IMR-90 (cell line): ENCODE results near the gene CKB. TPM values are rescaled to one million over a fixed set of nuclear protein-coding genes. Genes with fewer than 3 reads are reported as not detected.

Experiments used
- ATAC-seq: fragments of 200-7000 bp; cut with Tn5 transposase; 2 replicates; pipeline ENCODE4 v1.9.1; 2020; ENCODE audit warnings: low read depth, mild to moderate bottlenecking, moderate library complexity
- BruUV-seq: library from RNA; stranded (reverse); fragments of 400-500 nt; replicated peaks from 2 replicates; lab custom pipeline; 2021; lab: Mats Ljungman, UMichigan
- CTCF ChIA-PET: fragments of 300-600 bp; formaldehyde crosslinking; extraction: SDS; loops from one replicate; lab custom pipeline; 2021; ENCODE audit warnings: antibody characterized with exemption; lab: Yijun Ruan, JAX
- POLR2A ChIA-PET: fragments of 300-600 bp; sonication (Branson Sonifier 250); formaldehyde crosslinking; loops from one replicate; lab custom pipeline; 2022; ENCODE audit warnings: antibody characterized with exemption; ENCODE audit not compliant: unreplicated experiment; lab: Charles Lee
- DNase-seq: peaks from one replicate; pipeline ENCODE4 v3.0.0; 2013
- H2AFZ ChIP-seq: replicated peaks from 2 replicates; pipeline ENCODE3; 2013; ENCODE audit warnings: low read length, mild to moderate bottlenecking; ENCODE audit not compliant: poor library complexity
- H2AK5ac ChIP-seq: 2 replicates; pipeline ENCODE4 v1.6.1; 2013; ENCODE audit warnings: low read depth, low read length, inconsistent platforms
- H2AK9ac ChIP-seq: replicated peaks from 2 replicates; pipeline ENCODE3; 2013; ENCODE audit warnings: mild to moderate bottlenecking, low read depth, low read length, moderate library complexity; ENCODE audit not compliant: poor library complexity
- H2BK120ac ChIP-seq: 2 replicates; pipeline ENCODE4 v1.6.1; 2013; ENCODE audit warnings: low read depth, low read length, inconsistent platforms
- H2BK15ac ChIP-seq: 3 replicates; pipeline ENCODE4 v1.6.1; 2013; ENCODE audit warnings: low read depth, low read length, inconsistent platforms
- H2BK20ac ChIP-seq: 2 replicates; pipeline ENCODE4 v1.6.1; 2013; ENCODE audit warnings: low read depth, mild to moderate bottlenecking, inconsistent platforms, low read length, moderate library complexity
- H2BK5ac ChIP-seq: 2 replicates; pipeline ENCODE4 v1.6.1; 2013; ENCODE audit warnings: mild to moderate bottlenecking, low read depth, low read length, inconsistent platforms; ENCODE audit not compliant: poor library complexity, severe bottlenecking
- H3K14ac ChIP-seq: replicated peaks from 2 replicates; pipeline ENCODE4 v1.6.1; 2013; ENCODE audit warnings: low read depth, low read length, inconsistent platforms
- H3K18ac ChIP-seq: 2 replicates; pipeline ENCODE4 v1.6.1; 2013; ENCODE audit warnings: low read depth, low read length, control low read depth
- H3K23ac ChIP-seq: 2 replicates; pipeline ENCODE4 v1.6.1; 2013; ENCODE audit warnings: low read depth, low read length, inconsistent platforms
- H3K27ac ChIP-seq: 2 replicates; pipeline ENCODE4 v1.5.1; 2013; ENCODE audit warnings: mild to moderate bottlenecking, control low read depth, low read length; ENCODE audit not compliant: insufficient read depth
- H3K27me3 ChIP-seq: 2 replicates; pipeline ENCODE4 v1.6.1; 2013; ENCODE audit warnings: low read length; ENCODE audit not compliant: control insufficient read depth, insufficient read depth
- H3K36me3 ChIP-seq: 2 replicates; pipeline ENCODE4 v1.6.1; 2013; ENCODE audit warnings: low read length, mixed read lengths; ENCODE audit not compliant: control insufficient read depth, insufficient read depth
- H3K4ac ChIP-seq: 2 replicates; pipeline ENCODE4 v1.6.1; 2013; ENCODE audit warnings: low read depth, low read length, inconsistent platforms
- H3K4me1 ChIP-seq: 2 replicates; pipeline ENCODE4 v1.6.1; 2013; ENCODE audit warnings: low read length, mixed read lengths; ENCODE audit not compliant: control insufficient read depth, insufficient read depth
- H3K4me2 ChIP-seq: 2 replicates; pipeline ENCODE4 v1.6.1; 2013; ENCODE audit warnings: low read depth, mild to moderate bottlenecking, control low read depth, low read length, moderate library complexity
- H3K4me3 ChIP-seq: 2 replicates; pipeline ENCODE4 v1.5.1; 2013; ENCODE audit warnings: low read depth, mild to moderate bottlenecking, control low read depth, low read length, moderate library complexity; ENCODE audit not compliant: insufficient read depth
- H3K56ac ChIP-seq: 2 replicates; pipeline ENCODE4 v1.6.1; 2013; ENCODE audit warnings: low read length, inconsistent platforms; ENCODE audit not compliant: insufficient read depth; ENCODE audit errors: extremely low read depth
- H3K79me1 ChIP-seq, 2 experiments: 2 replicates each; pipeline ENCODE4 v1.6.1; 2013; ENCODE audit warnings: low read length in 2 of 2, inconsistent platforms in 1 of 2, low read depth in 1 of 2
- H3K9ac ChIP-seq: 2 replicates; pipeline ENCODE4 v1.6.1; 2013; ENCODE audit warnings: low read depth, low read length, control low read depth
- H3K9me1 ChIP-seq: 2 replicates; pipeline ENCODE4 v1.6.1; 2013; ENCODE audit warnings: low read length, inconsistent platforms; ENCODE audit not compliant: insufficient read depth
- H3K9me3 ChIP-seq: 2 replicates; pipeline ENCODE4 v1.6.1; 2013; ENCODE audit warnings: low read length; ENCODE audit not compliant: control insufficient read depth, insufficient read depth
- H4K20me1 ChIP-seq: 2 replicates; pipeline ENCODE4 v1.6.1; 2013; ENCODE audit warnings: low read length, inconsistent platforms; ENCODE audit not compliant: insufficient read depth
- H4K5ac ChIP-seq: 2 replicates; pipeline ENCODE4 v1.6.1; 2013; ENCODE audit warnings: mild to moderate bottlenecking, low read depth, low read length, control low read depth
- H4K8ac ChIP-seq, 2 experiments: 2 replicates each; pipeline ENCODE4 v1.6.1; 2013; ENCODE audit warnings: low read depth in 2 of 2, low read length in 2 of 2, control low read depth in 1 of 2, inconsistent platforms in 1 of 2
- H4K91ac ChIP-seq: 2 replicates; pipeline ENCODE4 v1.6.1; 2013; ENCODE audit warnings: low read depth, low read length, inconsistent platforms; ENCODE audit not compliant: insufficient read depth
- BHLHE40 ChIP-seq: fragments of 150-350 bp; IDR thresholded peaks from 2 replicates; pipeline ENCODE4 v1.6.1; 2016; ENCODE audit warnings: mild to moderate bottlenecking, low read depth, low read length
- CHD1 ChIP-seq: IDR thresholded peaks from 2 replicates; pipeline ENCODE4 v1.6.1; 2012; ENCODE audit warnings: low read depth, low read length, improper control_type of control experiment
- FOS ChIP-seq: fragments of 150-350 bp; IDR thresholded peaks from 2 replicates; pipeline ENCODE4 v1.6.1; 2016; ENCODE audit warnings: low read depth, low read length
- MAFK ChIP-seq: IDR thresholded peaks from 2 replicates; pipeline ENCODE4 v1.6.1; 2012; ENCODE audit warnings: low read depth, low read length, improper control_type of control experiment
- NFE2L2 ChIP-seq: fragments of 150-350 bp; IDR thresholded peaks from 2 replicates; pipeline ENCODE4 v1.6.1; 2016; ENCODE audit warnings: low read depth, mild to moderate bottlenecking, low read length
- POLR2A ChIP-seq: IDR thresholded peaks from 2 replicates; pipeline ENCODE4 v1.6.1; 2012; ENCODE audit warnings: mild to moderate bottlenecking, low read depth, low read length
- RAD21 ChIP-seq: IDR thresholded peaks from 2 replicates; pipeline ENCODE4 v1.6.1; 2012; ENCODE audit warnings: low read length, improper control_type of control experiment
- USF2 ChIP-seq: fragments of 150-350 bp; IDR thresholded peaks from 2 replicates; pipeline ENCODE4 v1.6.1; 2017; ENCODE audit warnings: mild to moderate bottlenecking, antibody characterized with exemption, low read length, low read depth
- WGBS, 2 experiments: methylation state at CpG; one replicate each; pipeline versions ENCODE4 v1.1.5 to v1.1.7; 2013; ENCODE audit warnings: missing lambda C conversion rate in 2 of 2; ENCODE audit not compliant: insufficient read length in 1 of 2; ENCODE audit errors: extremely low coverage in 2 of 2; 5-methylcytosine and 5-hydroxymethylcytosine counted together
- dilution Hi-C: fragments of 300-500 bp; cut with HindIII; formaldehyde crosslinking; loops from one replicate; pipeline ENCODE4 v1.14.3; 2018; ENCODE audit warnings: low sequenced_read_pairs; ENCODE audit not compliant: unreplicated experiment
- in situ Hi-C: fragments of 300-500 bp; cut with MboI; formaldehyde crosslinking; loops from 3 replicates; pipeline ENCODE4 v1.14.3; 2019; ENCODE audit warnings: low sequenced_read_pairs, inconsistent platforms, mixed read lengths
- intact Hi-C: fragments of 100-400 bp; cut with micrococcal nuclease; formaldehyde crosslinking; loops from 2 replicates; pipeline ENCODE4 v1.10.0; 2022
- polyA plus RNA-seq, 3 experiments: library from polyadenylated mRNA; depleted of rRNA; stranded (reverse); fragments of >200 nt; gene quantifications; 2 replicates each; pipeline ENCODE4 v1.2.3, GENCODE V29; 2012; ENCODE audit warnings: low replicate concordance in 1 of 3
- total RNA-seq: library from RNA; depleted of rRNA; stranded (reverse); fragments of >200 nt; gene quantifications from 2 replicates; pipeline ENCODE4 v1.2.3, GENCODE V29; 2012

CKB gene
- total and polyA plus RNA-seq, 2 of the 4 experiments (the other 2 are of a cell fraction), result 17.7 to 82.6 TPM

GRCh38 chr14:103524002-103524935 is 1.6 kb upstream of the CKB start:
- ChIA-PET POLR2A (no interaction called here), CTCF (no interaction called here)
- no peak overlapping the region for H2BK120ac ChIP-seq
- no peak overlapping the region for H3K4ac ChIP-seq
- H3K56ac ChIP-seq, result no peak overlapping the region
- dilution Hi-C loops, result no loop called here
- H2BK5ac ChIP-seq, result no peak overlapping the region
- peaks cover under 1% of the 10 kb centered on the region for H4K20me1 ChIP-seq
- no peak overlapping the region for H3K18ac ChIP-seq
- peaks cover 3% of the 10 kb centered on the region for H3K9me1 ChIP-seq
- ATAC-seq, result no peak
- peaks cover 0 to 16% of the 10 kb centered on the region in 2 experiments; a peak in 3 of 4 replicates for H3K79me1 ChIP-seq
- H3K4me2 ChIP-seq, result no peak overlapping the region
- H3K27ac ChIP-seq, result no peak overlapping the region
- no peak for TF ChIP-seq USF2
- TF ChIP-seq MAFK, result no peak
- TF ChIP-seq CHD1, result no peak
- TF ChIP-seq NFE2L2, result no peak
- TF ChIP-seq BHLHE40, result no peak
- TF ChIP-seq RAD21, result no peak
- no peak for TF ChIP-seq FOS
- no peak for TF ChIP-seq POLR2A
- peak overlapping the region; percentile 42 for H2AK9ac ChIP-seq
- no peak overlapping the region for H3K9ac ChIP-seq
- no peak overlapping the region for H4K91ac ChIP-seq
- no peak overlapping the region for H4K5ac ChIP-seq
- no peak overlapping the region for H3K14ac ChIP-seq
- peaks cover 13% of the 10 kb centered on the region for H3K4me1 ChIP-seq
- H3K9me3 ChIP-seq, result no peaks in the 10 kb centered on the region
- no peak overlapping the region for H4K8ac ChIP-seq
- H3K23ac ChIP-seq, result peak overlapping the region; percentile 20; the same call in 1 of the 2 replicates
- H2AK5ac ChIP-seq, result no peak overlapping the region
- in situ Hi-C loops, result no loop called here
- H2BK20ac ChIP-seq, result no peak overlapping the region
- H3K27me3 ChIP-seq, result peaks cover 15% of the 10 kb centered on the region
- intact Hi-C loops, result no loop called here
- no TSS peak for BruUV-seq
- 83% methylated on average over 8 of the region's 12 CpGs; no CpG with 5 or more reads in 1 of the 2 experiments for WGBS, 2 experiments
- no peak overlapping the region for H2BK15ac ChIP-seq
- DNase-seq, result no peak
- no peaks in the 10 kb centered on the region for H3K36me3 ChIP-seq
- no peak overlapping the region for H2AFZ ChIP-seq
- no peak overlapping the region for H3K4me3 ChIP-seq
